Uterus (tissue), 2 donors: ENCODE results near the gene NTN4.

ENCODE experiments used
- POLR2A ChIP-seq, 2 donors: fragments of 450-650 bp; IDR thresholded peaks; one replicate each; pipeline ENCODE4 v1.6.1; 2016; ENCODE audit warnings: antibody characterized with exemption in 2 of 2, mild to moderate bottlenecking in 1 of 2, moderate library complexity in 1 of 2
- TF ChIP-seq, protein P1 (sequence below), 4 experiments: fragments of 200-600 bp in 2 of 4; fragments of 450-650 bp in 2 of 4; sonication (generic) in 2 of 4; IDR thresholded peaks; one replicate each; pipeline ENCODE4 v1.5.1; 2016 to 2019; ENCODE audit warnings: antibody characterized with exemption in 4 of 4, mild to moderate bottlenecking in 2 of 4, moderate library complexity in 1 of 4

DNA sequence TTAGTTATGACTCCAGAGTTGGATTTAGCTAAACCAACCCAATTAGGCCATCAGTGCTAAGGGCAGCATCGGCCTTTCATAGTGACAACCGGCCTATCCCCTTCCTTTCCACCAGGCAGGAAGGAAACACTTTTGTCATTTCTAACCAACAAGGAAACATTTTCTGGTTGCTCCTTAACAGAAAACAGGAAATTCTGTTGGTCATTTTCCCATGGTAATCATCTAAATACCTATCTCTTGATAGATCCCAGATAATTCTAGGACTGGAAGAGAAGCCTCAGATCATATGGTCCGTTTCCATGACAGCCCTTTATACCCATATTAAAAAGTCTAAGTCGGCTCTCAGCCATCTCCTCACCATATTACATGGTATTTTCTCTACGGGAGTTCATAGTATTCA, 160.1 kb downstream of the NTN4 start:
- TF ChIP-seq POLR2A (IDR thresholded peaks at IDR 0.05) = no peak
- TF ChIP-seq, protein P1, sequence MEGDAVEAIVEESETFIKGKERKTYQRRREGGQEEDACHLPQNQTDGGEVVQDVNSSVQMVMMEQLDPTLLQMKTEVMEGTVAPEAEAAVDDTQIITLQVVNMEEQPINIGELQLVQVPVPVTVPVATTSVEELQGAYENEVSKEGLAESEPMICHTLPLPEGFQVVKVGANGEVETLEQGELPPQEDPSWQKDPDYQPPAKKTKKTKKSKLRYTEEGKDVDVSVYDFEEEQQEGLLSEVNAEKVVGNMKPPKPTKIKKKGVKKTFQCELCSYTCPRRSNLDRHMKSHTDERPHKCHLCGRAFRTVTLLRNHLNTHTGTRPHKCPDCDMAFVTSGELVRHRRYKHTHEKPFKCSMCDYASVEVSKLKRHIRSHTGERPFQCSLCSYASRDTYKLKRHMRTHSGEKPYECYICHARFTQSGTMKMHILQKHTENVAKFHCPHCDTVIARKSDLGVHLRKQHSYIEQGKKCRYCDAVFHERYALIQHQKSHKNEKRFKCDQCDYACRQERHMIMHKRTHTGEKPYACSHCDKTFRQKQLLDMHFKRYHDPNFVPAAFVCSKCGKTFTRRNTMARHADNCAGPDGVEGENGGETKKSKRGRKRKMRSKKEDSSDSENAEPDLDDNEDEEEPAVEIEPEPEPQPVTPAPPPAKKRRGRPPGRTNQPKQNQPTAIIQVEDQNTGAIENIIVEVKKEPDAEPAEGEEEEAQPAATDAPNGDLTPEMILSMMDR (IDR thresholded peaks at IDR 0.05) = no peak
